Activated CD4-positive, alpha-beta T cell treated with anti-CD3 and anti-CD28 coated beads for 36 hours (primary cell): ENCODE results near the gene SWI5. TPM values are rescaled to one million over a fixed set of nuclear protein-coding genes. Genes with fewer than 3 reads are reported as not detected.
"Not testable (repeated sequence)": the region's sequence is repeated elsewhere in the genome, so short reads cannot be mapped to it uniquely, and the experiment has no call there.

ENCODE experiments used
- ATAC-seq: fragments of 200-7000 bp; cut with Tn5 transposase; one replicate; pipeline ENCODE4 v1.10.0; 2021; ENCODE audit warnings: mild to moderate bottlenecking, moderate library complexity
- CTCF ChIA-PET: fragments of 350-600 bp; sonication (Branson Sonifier 250); formaldehyde crosslinking; loops from one replicate; lab custom pipeline; 2021; ENCODE audit warnings: antibody characterized with exemption; lab: Charles Lee
- POLR2A ChIA-PET: fragments of 350-600 bp; sonication (Branson Sonifier 250); formaldehyde crosslinking; loops from one replicate; lab custom pipeline; 2021; ENCODE audit warnings: antibody characterized with exemption, inconsistent platforms; lab: Charles Lee
- DNase-seq: peaks from one replicate; pipeline ENCODE4 v3.0.0-alpha.2; 2020
- H3K27ac Mint-ChIP-seq: one replicate; pipeline ENCODE4 v1.8.0; 2021; ENCODE audit warnings: mixed read lengths
- H3K27me3 Mint-ChIP-seq: one replicate; pipeline ENCODE4 v1.8.0; 2021; ENCODE audit warnings: mixed read lengths
- H3K36me3 Mint-ChIP-seq: one replicate; pipeline ENCODE4 v1.8.0; 2021; ENCODE audit warnings: low read depth, mixed read lengths
- H3K4me1 Mint-ChIP-seq: one replicate; pipeline ENCODE4 v1.8.0; 2021; ENCODE audit warnings: mixed read lengths
- H3K4me3 Mint-ChIP-seq: one replicate; pipeline ENCODE4 v1.8.0; 2021; ENCODE audit warnings: mild to moderate bottlenecking, moderate library complexity, mixed read lengths
- H3K9me3 Mint-ChIP-seq: one replicate; pipeline ENCODE4 v1.8.0; 2021; ENCODE audit warnings: low read depth, mixed read lengths
- intact Hi-C, 2 experiments: fragments of 100-400 bp; cut with DNase I in 1 of 2; cut with micrococcal nuclease in 1 of 2; formaldehyde crosslinking; loops; one replicate each; pipeline versions ENCODE4 v1.14.2 to v1.15.1; 2022 to 2024; cut with DNase I, micrococcal nuclease
- total RNA-seq, 2 experiments: library from RNA; stranded (reverse); gene quantifications; one replicate each; pipeline ENCODE4 v1.2.3, GENCODE V29; 2021

SWI5 gene
- total RNA-seq, result 10 to 100 TPM; 13.1 to 14.1 TPM

DNA sequence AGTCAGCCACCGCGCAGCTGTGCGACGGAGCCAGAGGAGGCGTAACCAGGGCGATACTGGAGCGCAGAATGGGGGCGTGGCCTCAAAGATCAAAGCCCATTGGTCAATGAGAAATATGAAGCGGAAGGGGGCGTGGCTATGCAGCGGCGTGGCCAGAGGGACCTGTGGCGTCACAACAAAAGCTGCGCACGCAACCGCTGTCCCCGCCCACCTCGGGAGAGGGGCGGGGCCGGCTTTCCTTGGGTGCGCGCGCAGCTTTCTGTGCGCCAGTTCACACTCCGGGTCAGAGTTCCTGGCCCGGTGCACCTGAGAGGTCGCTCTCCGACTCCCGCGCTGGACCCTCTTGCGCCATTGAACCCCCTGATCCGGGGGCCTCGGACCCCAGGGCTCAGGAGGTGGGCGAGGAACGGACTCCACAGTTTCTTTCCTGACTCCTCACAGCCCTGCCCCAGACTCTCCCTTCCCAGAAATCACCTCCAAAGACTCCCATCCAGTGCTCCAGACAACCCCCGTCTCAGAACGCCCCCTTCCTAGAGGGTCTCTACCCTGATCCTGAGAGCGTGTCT is at the start of gene SWI5:
Gene SWI5 (plus strand): TSS at position 269 of the 566 bp plus-strand sequence.
- ATAC-seq, result peak; percentile 99

DNA sequence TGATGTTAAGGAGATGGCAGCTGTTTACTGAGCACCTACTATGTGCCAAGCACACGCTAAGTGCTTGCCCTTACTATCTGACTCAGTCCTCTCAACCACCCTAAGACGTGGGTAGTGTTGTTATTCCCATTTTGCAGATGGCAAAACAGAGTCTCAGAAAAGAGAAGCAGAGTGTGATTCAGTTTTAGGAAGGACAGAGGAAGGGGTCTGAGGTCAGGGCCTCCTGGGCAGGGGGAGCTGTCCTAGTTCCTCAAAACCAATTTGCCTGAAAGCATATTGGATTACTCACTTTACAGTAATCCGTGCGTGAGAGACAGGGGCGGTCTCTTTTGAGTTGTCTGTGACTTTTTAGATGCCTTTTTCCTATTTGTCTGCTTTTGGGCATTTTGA is 49.7 kb upstream of the SWI5 start:
- Mint-ChIP-seq H3K27ac (no peak overlapping the region), H3K36me3 (no peaks in the 10 kb centered on the region), H3K4me1 (no peaks in the 10 kb centered on the region), H3K9me3 (no peaks in the 10 kb centered on the region), H3K4me3 (no peak overlapping the region), H3K27me3 (no peaks in the 10 kb centered on the region)
- CTCF ChIA-PET, result no interaction called here
- ATAC-seq (no peak), DNase-seq (no peak)
- intact Hi-C loops, result no loop called here
- POLR2A ChIA-PET, result interaction anchor here (0.5 kb wide), 1 partner anchor 323 kb away, joined by 4 read pairs; no protein-coding TSS in a partner anchor

More for the DNA sequence above, at the start of gene SWI5:
- Mint-ChIP-seq H3K36me3 (peaks cover 7% of the 10 kb centered on the region), H3K4me3 (peak within 1 kb of the TSS; percentile 97), H3K27ac (peak within 1 kb of the TSS; percentile 95), H3K9me3 (no peaks in the 10 kb centered on the region), H3K4me1 (peaks cover 31% of the 10 kb centered on the region), H3K27me3 (no peaks in the 10 kb centered on the region)
- peak; percentile 100 for DNase-seq
- CTCF ChIA-PET, result interaction anchor here (0.7 to 2.5 kb wide), 8 partner anchors 26 to 162 kb away, joined by 3 to 5 read pairs (median 4); no protein-coding TSS in a partner anchor
- intact Hi-C loops, result loop anchor here (1.0 to 10.0 kb wide), 16 partner anchors 26 to 761 kb away; partner anchors contain the start of genes BBLN (in 1 of the 2), COQ4 (in 1 of the 2), DNM1 (in 1 of the 2) and DOLK (in 1 of the 2)
- POLR2A ChIA-PET, result interaction anchor here (0.6 to 1.0 kb wide), 4 partner anchors 26 to 1773 kb away, joined by 3 to 4 read pairs (median 4); partner anchors contain the start of gene GLE1

DNA sequence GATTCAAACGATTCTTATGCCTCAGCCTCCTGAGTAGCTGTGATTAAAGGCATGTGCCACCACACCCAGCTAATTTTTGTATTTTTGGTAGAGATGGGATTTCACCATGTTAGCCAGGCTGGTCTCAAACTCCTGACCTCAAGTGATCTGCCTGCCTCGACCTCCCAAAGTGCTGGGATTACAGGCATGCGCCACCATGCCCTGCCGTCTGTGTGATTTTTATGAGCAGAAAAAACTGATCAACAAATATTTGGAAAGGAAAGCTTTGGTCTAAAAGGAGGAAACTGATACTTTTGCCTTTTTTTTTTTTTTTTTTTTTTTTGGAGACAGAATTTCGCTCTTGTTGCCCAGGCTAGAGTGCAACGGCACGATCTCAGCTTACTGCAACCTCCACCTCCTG is 45.2 kb upstream of the SWI5 start:
- H3K27ac Mint-ChIP-seq, H3K9me3 Mint-ChIP-seq, H3K36me3 Mint-ChIP-seq, intact Hi-C loops, H3K4me1 Mint-ChIP-seq, H3K4me3 Mint-ChIP-seq, ATAC-seq, DNase-seq, H3K27me3 Mint-ChIP-seq: not testable (repeated sequence)
- ChIA-PET CTCF (interaction anchor here (0.6 kb wide), 1 partner anchor 848 kb away, joined by 3 read pairs; no protein-coding TSS in a partner anchor), POLR2A (interaction anchor here (0.6 kb wide), 2 partner anchors 163 to 311 kb away, joined by 3 to 6 read pairs; no protein-coding TSS in a partner anchor)

DNA sequence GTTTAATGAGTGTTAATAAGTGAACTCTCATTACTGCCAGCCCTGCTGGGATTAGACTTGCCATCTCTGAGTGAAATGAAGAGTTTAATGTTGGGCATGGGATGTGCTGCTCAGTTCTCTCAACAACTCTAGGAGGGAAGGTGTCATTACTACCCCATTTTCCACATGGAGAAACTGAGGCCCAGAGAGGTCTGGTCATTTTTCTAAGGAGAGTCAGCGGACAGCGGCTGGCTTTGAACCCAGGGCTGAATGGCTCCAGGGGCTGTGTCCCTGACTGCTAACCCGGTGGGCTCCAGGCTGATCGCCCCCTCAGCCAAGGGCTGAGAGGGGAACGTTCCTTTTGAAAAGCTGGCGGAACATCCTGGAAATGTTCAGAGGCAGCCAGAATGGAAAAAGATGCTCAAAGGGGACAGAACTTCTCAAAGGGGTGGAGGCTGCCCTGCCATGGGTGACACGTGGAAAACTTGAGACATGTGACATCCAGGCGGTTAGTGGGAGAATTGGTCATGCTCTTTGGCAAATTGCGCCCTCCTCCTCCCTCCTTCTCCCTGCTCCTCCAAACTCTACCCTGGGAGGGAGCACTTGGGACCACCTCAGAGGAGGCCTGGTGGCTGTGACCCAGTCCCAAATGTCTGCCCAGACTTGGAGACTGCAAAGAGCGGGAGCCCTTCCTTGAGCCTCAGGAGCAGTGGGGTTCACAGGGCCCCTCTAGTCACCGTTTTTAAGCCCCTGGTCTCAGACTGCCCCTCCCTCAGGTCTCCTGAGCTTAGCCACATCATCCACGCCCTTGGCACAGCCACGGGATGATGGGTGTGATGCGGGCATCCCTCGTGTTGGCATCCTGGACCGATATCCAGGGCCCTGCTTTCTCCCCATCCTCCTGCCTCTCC is 44.2 kb upstream of the SWI5 start:
- no peak overlapping the region for H3K4me3 Mint-ChIP-seq
- intact Hi-C loops, result no loop called here
- DNase-seq, result peak; percentile 36
- CTCF ChIA-PET, result interaction anchor here (0.6 kb wide), 1 partner anchor 847 kb away, joined by 3 read pairs; no protein-coding TSS in a partner anchor
- no peaks in the 10 kb centered on the region for H3K9me3 Mint-ChIP-seq
- no peaks in the 10 kb centered on the region for H3K27me3 Mint-ChIP-seq
- no peaks in the 10 kb centered on the region for H3K36me3 Mint-ChIP-seq
- POLR2A ChIA-PET, result interaction anchor here (0.6 kb wide), 1 partner anchor 162 kb away, joined by 3 read pairs; no protein-coding TSS in a partner anchor
- no peak overlapping the region for H3K27ac Mint-ChIP-seq
- peak; percentile 55 for ATAC-seq
- no peaks in the 10 kb centered on the region for H3K4me1 Mint-ChIP-seq

DNA sequence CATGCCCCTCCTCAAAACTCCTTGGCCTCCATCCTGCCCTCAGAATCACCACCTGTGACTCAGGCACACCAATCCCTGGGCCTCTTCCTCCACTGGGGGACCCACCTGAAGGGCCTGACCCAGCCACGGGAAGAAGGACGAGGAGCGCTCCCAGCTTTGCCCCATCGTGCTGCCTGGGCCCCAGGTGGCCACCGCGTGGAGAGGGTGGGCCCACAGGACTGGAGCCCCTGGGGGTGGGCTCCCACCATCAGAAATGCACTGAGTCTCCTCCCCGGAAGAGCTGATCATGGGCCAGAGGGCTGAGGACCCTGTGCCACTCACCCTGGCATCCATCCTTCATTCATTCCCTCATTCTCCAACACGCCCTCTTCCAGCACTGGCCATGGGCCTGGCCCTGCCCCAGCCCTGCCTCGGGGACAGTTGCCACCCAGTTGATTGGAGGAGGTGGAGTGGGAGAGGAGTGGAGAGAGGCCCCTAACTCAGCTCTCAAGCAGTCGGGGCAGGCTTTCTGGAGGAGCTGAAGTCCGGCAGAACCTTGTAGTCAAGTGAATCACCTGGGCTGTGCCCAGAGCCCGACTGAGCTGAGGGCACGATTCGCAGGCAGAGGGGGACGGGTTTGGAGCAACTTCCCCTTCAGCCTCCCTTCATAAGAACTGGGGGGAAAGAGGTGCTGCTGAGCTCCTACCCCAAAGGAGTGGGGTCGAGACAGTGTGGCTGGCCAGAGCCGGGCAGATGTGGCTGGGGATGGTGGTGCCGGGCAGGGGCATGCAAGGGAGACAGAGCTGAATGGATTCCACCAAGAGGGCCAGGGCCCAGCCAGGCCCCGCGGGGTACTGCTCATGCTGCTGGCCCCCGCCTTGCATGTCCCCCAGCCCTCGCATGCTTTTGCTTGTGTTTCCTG is 43.3 kb upstream of the SWI5 start:
- Mint-ChIP-seq H3K27me3 (no peaks in the 10 kb centered on the region), H3K9me3 (no peaks in the 10 kb centered on the region), H3K27ac (no peak overlapping the region), H3K4me1 (no peaks in the 10 kb centered on the region), H3K36me3 (no peaks in the 10 kb centered on the region), H3K4me3 (no peak overlapping the region)
- no peak for DNase-seq
- ChIA-PET CTCF (interaction anchor here (0.6 kb wide), 1 partner anchor 8 kb away, joined by 3 read pairs; no protein-coding TSS in a partner anchor), POLR2A (no interaction called here)
- no peak for ATAC-seq
- intact Hi-C loops, result no loop called here

DNA sequence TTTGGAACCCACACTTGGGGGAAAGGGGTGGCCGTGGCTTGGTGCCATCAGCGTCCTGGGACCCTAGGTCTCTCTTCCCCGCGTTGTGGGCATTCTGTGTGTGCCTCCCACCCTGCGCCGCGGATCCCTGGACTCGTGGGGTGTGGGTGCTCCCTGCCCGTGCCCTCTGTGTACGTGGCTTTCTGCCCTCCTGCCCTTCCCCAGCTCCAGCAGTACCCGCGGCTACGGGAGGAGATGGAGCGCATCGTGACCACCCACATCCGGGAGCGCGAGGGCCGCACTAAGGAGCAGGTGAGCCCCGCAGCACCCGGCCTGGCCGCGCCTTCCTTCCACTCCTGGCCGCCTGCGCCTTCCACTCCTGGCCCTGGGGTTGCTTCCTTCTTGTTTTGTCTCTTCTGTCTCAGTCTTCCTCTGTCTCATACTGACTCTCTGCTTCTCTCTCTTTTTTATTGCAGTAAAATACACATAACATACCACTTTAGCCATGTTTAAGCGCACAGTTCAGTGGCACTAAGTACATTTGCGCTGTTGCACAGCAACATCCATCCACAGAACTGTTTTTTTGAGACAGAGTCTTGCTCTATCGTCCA is 42.2 kb upstream of the SWI5 start:
- no peak for ATAC-seq
- H3K27me3 Mint-ChIP-seq, result no peaks in the 10 kb centered on the region
- intact Hi-C loops, result no loop called here
- POLR2A ChIA-PET, result no interaction called here
- no peak overlapping the region for H3K27ac Mint-ChIP-seq
- H3K9me3 Mint-ChIP-seq, result no peaks in the 10 kb centered on the region
- H3K4me3 Mint-ChIP-seq, result no peak overlapping the region
- H3K4me1 Mint-ChIP-seq, result no peaks in the 10 kb centered on the region
- DNase-seq, result no peak
- CTCF ChIA-PET, result no interaction called here
- no peaks in the 10 kb centered on the region for H3K36me3 Mint-ChIP-seq

DNA sequence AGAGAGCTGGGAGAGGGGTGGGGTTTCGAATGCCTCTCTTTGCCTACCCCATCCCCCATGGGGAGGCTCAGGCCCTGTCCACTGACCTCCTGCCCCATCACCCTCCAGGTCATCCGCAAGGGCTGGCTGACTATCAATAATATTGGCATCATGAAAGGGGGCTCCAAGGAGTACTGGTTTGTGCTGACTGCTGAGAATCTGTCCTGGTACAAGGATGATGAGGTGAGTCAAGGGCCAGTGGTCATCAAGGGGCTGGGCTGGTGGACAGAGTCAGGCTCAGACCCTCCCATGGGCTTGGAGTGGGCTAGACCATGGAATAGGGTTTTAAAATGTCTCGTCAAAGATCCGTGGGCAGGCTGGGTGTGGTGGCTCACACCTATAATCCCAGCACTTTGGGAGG is 34.0 kb upstream of the SWI5 start:
- ATAC-seq (no peak), DNase-seq (no peak)
- Mint-ChIP-seq H3K4me1 (no peaks in the 10 kb centered on the region), H3K4me3 (no peak overlapping the region), H3K27ac (no peak overlapping the region), H3K36me3 (no peaks in the 10 kb centered on the region), H3K27me3 (peaks cover 12% of the 10 kb centered on the region), H3K9me3 (no peaks in the 10 kb centered on the region)
- POLR2A ChIA-PET, result no interaction called here
- intact Hi-C loops, result no loop called here
- CTCF ChIA-PET, result interaction anchor here (1.1 to 1.2 kb wide), 2 partner anchors 11 to 56 kb away, joined by 3 read pairs; no protein-coding TSS in a partner anchor

DNA sequence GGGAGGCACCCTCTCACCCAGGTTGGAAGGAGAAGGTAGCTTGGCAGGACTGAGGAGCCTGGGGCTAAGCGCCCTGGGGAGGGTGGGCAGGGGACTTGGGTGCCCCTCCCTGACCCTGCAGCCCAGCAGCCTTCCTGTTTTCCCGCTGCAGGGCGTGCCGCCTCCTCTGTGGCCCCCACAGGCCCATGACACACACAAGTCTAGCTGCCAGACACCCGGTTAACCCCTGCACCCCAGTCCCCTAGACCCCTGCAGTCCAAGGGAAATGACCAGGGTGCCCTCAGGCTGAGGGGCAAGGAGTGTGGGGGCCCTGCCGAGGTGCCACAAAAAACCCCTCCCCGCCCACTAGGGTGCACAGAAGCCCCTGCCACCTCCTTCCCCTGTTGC is 33.3 kb upstream of the SWI5 start:
- Mint-ChIP-seq H3K4me3 (no peak overlapping the region), H3K36me3 (no peaks in the 10 kb centered on the region), H3K27me3 (peaks cover 12% of the 10 kb centered on the region), H3K27ac (no peak overlapping the region), H3K9me3 (no peaks in the 10 kb centered on the region), H3K4me1 (no peaks in the 10 kb centered on the region)
- no peak for ATAC-seq
- ChIA-PET POLR2A (no interaction called here), CTCF (no interaction called here)
- DNase-seq, result no peak
- intact Hi-C loops, result no loop called here

DNA sequence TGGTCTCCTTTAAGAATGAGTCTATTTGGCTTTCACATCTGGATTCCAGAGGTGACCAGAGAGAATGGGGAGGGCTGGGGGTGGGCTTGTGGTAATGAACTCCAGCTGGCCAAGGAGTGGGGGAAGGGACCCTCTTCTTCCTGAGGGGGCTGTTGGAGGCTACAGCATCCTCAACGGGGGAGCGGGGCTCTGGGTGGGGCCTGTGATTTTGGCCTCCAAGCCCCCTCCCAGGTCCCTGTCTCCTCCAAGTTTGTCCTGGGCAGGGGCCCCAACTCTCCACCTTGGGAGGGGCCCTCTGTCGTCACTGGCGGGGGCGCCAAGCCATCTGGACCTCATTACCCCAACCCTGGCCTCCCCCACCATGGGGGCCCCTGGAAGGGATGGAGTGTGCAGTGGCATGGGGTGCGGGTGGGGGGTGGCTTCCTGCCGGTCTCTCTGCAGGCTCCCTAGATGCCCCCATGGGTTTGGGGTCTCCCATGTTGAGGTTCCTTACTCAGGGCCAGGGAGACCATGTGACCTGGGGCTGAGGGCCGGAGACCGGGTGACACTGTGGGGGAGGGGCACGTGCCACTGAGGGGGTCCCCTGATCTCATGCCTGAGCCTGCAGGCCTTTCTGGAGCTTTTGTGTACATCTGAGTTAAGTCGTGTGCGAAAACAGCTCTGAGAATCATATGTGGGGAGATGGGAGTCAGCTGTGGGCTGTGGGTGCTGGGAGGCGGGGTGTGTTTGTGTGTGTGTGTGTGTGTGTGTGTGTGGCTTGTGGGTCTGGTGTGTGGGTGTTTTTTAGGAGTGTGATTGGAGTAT is 32.7 kb upstream of the SWI5 start:
- Mint-ChIP-seq H3K27ac (no peak overlapping the region), H3K9me3 (no peaks in the 10 kb centered on the region), H3K4me1 (no peaks in the 10 kb centered on the region), H3K4me3 (no peak overlapping the region), H3K27me3 (peaks cover 12% of the 10 kb centered on the region), H3K36me3 (no peaks in the 10 kb centered on the region)
- no peak for ATAC-seq
- CTCF ChIA-PET, result no interaction called here
- intact Hi-C loops, result no loop called here
- POLR2A ChIA-PET, result no interaction called here
- DNase-seq, result no peak
